Gastroesophageal sphincter (tissue), 4 donors: Measurements from ENCODE around the gene ARHGAP28. TPM values are rescaled to one million over a fixed set of nuclear protein-coding genes. Genes with fewer than 3 reads are reported as not detected.

Experiments used
- ATAC-seq: fragments of 150-250 bp; one replicate; pipeline ENCODE4 v1.9.1; 2016; ENCODE audit warnings: mild to moderate bottlenecking, moderate library complexity
- H3K27ac ChIP-seq, 4 donors: fragments of 200-600 bp; sonication (generic) in 3 of 4; 1 replicate in 3 of 4; 2 replicates in 1 of 4; pipeline ENCODE4 v1.5.1; 2016 to 2019
- H3K27me3 ChIP-seq: fragments of 200-600 bp; sonication (generic); one replicate; pipeline ENCODE4 v1.5.1; 2019
- H3K36me3 ChIP-seq, 2 donors: fragments of 200-600 bp; sonication (generic); one replicate each; pipeline ENCODE4 v1.5.1; 2019; ENCODE audit warnings: control low read depth in 1 of 2
- H3K4me1 ChIP-seq, 3 donors: fragments of 200-600 bp; sonication (generic); 1 replicate in 2 of 3; 2 replicates in 1 of 3; pipeline ENCODE4 v1.5.1; 2016 to 2019; ENCODE audit warnings: control low read depth in 2 of 3
- H3K4me3 ChIP-seq, 2 donors: fragments of 200-600 bp; sonication (generic); one replicate each; pipeline ENCODE4 v1.5.1; 2019; ENCODE audit warnings: mild to moderate bottlenecking in 1 of 2, moderate library complexity in 1 of 2
- H3K9me3 ChIP-seq, 3 donors: fragments of 200-600 bp; sonication (generic); one replicate each; pipeline ENCODE4 v1.5.1; 2017 to 2019; ENCODE audit warnings: control low read depth in 2 of 3
- EP300 ChIP-seq: sonication (generic); formaldehyde crosslinking; IDR thresholded peaks from one replicate; pipeline ENCODE4 v1.6.1; 2017; ENCODE audit warnings: antibody characterized with exemption, mild to moderate bottlenecking
- POLR2A ChIP-seq, 2 donors: fragments of 450-650 bp; IDR thresholded peaks; one replicate each; pipeline ENCODE4 v1.6.1; 2017; ENCODE audit warnings: antibody characterized with exemption in 2 of 2, mild to moderate bottlenecking in 2 of 2, moderate library complexity in 1 of 2
- POLR2AphosphoS5 ChIP-seq: sonication (generic); formaldehyde crosslinking; IDR thresholded peaks from one replicate; pipeline ENCODE4 v1.6.1; 2017; ENCODE audit warnings: antibody characterized with exemption
- WGBS, 2 donors: methylation state at CpG; one replicate each; pipeline ENCODE4 v1.1.5; 2018; ENCODE audit warnings: low coverage in 1 of 2; 5-methylcytosine and 5-hydroxymethylcytosine counted together
- total RNA-seq, 4 donors: library from RNA; depleted of rRNA; stranded (reverse); fragments of >200 nt; gene quantifications; one replicate each; pipeline ENCODE4 v1.1.0, GENCODE V29; 2016
- TF ChIP-seq, protein P1 (sequence below), 4 experiments: fragments of 200-600 bp in 2 of 4; fragments of 450-650 bp in 2 of 4; sonication (generic) in 1 of 4; IDR thresholded peaks; one replicate each; pipeline ENCODE4 v1.5.1; 2017 to 2019; ENCODE audit warnings: antibody characterized with exemption in 4 of 4, mild to moderate bottlenecking in 2 of 4, moderate library complexity in 2 of 4

Gene ARHGAP28
- total RNA-seq, 4 donors from 2014 or later, result 0.35 to 1.9 (median 1.1) TPM

DNA sequence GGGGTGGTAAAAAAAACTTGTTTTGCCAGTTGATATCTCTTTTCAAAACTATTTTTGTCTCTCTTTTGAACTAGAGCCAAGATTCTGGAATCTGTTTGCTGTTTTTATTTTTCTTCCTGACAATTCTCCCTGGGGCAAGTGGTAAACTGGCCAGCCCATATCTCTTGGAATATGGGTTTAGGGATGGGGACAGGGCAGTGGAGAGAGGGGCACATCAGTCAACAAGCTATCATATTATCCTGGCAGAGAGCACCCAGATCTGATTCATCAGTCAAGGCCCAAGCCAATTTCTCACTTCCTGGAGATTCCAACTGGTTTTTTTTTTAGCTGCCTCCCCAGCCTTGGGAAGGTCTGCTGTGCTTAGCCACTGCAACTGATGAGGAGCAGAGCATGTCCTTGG is 52.3 kb downstream of the ARHGAP28 start:
- no peaks in the 10 kb centered on the region for H3K36me3 ChIP-seq
- H3K9me3 ChIP-seq, result no peaks in the 10 kb centered on the region
- H3K4me1 ChIP-seq, result peaks cover 0 to 13% (median 0%) of the 10 kb centered on the region in 3 donors
- H3K4me3 ChIP-seq, result no peak overlapping the region
- H3K27ac ChIP-seq, result no peak overlapping the region
- TF ChIP-seq, protein P1, sequence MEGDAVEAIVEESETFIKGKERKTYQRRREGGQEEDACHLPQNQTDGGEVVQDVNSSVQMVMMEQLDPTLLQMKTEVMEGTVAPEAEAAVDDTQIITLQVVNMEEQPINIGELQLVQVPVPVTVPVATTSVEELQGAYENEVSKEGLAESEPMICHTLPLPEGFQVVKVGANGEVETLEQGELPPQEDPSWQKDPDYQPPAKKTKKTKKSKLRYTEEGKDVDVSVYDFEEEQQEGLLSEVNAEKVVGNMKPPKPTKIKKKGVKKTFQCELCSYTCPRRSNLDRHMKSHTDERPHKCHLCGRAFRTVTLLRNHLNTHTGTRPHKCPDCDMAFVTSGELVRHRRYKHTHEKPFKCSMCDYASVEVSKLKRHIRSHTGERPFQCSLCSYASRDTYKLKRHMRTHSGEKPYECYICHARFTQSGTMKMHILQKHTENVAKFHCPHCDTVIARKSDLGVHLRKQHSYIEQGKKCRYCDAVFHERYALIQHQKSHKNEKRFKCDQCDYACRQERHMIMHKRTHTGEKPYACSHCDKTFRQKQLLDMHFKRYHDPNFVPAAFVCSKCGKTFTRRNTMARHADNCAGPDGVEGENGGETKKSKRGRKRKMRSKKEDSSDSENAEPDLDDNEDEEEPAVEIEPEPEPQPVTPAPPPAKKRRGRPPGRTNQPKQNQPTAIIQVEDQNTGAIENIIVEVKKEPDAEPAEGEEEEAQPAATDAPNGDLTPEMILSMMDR (IDR thresholded peaks at IDR 0.05), result no peak
- no peak for TF ChIP-seq POLR2AphosphoS5
- no peak for TF ChIP-seq POLR2A (IDR thresholded peaks at IDR 0.05)
- TF ChIP-seq EP300, result no peak
- ATAC-seq, result no peak
- H3K27me3 ChIP-seq, result no peaks in the 10 kb centered on the region

DNA sequence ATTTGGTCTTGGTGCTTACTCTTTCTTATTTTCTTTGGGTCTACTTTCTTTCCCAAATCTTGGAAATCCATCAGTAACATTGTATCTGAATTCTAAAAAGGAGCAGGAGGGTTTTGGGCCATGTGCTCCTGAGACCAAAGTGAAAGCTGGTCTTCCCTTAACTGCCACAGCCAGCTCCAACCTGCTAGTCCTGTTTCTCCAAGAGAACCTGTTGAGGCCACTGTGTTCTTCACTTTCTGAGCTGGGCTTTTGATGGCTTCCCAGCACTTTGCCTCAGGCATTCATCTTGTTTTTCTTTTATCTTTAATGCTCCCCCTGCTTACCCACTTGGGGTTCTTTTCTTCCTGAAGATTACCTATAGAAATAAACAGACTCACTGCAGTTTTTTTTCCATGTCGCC is 53.3 kb downstream of the ARHGAP28 start:
- Histone ChIP-seq H3K27me3 (no peaks in the 10 kb centered on the region), H3K4me1 (peaks cover 0 to 13% (median 0%) of the 10 kb centered on the region in 3 donors), H3K4me3 (no peak overlapping the region), H3K9me3 (no peaks in the 10 kb centered on the region), H3K27ac (no peak overlapping the region), H3K36me3 (no peaks in the 10 kb centered on the region)
- no peak for TF ChIP-seq POLR2AphosphoS5
- TF ChIP-seq, protein P1 (IDR thresholded peaks at IDR 0.05), result no peak
- TF ChIP-seq POLR2A (IDR thresholded peaks at IDR 0.05), result no peak
- TF ChIP-seq EP300, result no peak
- no peak for ATAC-seq
- 100% methylated on average over 1 of the region's 1 CpG for WGBS, 2 donors

DNA sequence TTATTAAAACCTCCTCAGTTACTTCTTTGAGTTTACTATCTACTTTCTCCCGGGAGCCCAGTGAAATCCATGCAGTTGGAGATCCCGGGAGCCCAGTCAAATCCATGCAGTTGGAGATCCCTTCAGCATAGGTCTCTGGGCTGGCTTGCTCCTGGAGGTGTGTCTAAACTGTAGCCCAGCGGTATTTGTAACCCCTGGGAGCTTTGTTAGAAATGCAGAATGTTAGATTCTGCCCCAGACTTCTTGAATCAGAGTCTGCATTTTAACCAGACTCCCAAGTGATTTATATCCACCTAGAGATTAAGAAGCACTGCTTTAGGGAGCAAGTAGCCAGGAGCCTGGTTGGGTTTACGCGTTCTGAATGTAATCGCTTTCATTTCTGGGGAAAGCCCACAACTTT is 54.5 kb downstream of the ARHGAP28 start:
- TF ChIP-seq POLR2AphosphoS5, result no peak
- no peak for TF ChIP-seq EP300
- TF ChIP-seq POLR2A (IDR thresholded peaks at IDR 0.05), result no peak
- TF ChIP-seq, protein P1 (IDR thresholded peaks at IDR 0.05), result no peak
- 63% methylated on average over 6 of the region's 6 CpGs; no CpG with 5 or more reads in 1 of the 2 donors for WGBS, 2 donors
- Histone ChIP-seq H3K4me3 (no peak overlapping the region), H3K36me3 (no peaks in the 10 kb centered on the region), H3K27me3 (no peaks in the 10 kb centered on the region), H3K4me1 (peaks cover 0 to 13% (median 0%) of the 10 kb centered on the region in 3 donors), H3K27ac (no peak overlapping the region), H3K9me3 (no peaks in the 10 kb centered on the region)
- no peak for ATAC-seq

DNA sequence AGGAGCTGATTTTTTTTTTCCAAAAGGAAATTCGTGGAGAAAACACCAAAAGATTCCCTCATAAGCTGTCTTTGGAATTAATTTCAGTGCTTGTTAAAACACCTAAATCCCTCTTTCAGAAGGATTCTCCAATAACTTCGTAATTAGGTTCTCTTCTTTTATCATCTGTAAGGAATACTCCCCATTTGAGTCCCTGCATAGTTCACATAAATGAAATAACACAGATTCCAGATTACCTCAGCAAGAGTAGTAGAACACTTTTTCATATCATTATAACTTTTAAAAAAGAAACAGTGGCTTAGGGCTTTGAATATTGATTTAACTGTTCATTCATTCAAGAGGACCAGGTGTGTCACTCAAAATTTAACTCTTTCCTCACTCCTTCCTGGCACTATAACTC is 55.5 kb downstream of the ARHGAP28 start:
- Histone ChIP-seq H3K27me3 (no peaks in the 10 kb centered on the region), H3K27ac (no peak overlapping the region), H3K36me3 (no peaks in the 10 kb centered on the region), H3K9me3 (no peaks in the 10 kb centered on the region), H3K4me1 (peaks cover 0 to 13% (median 0%) of the 10 kb centered on the region in 3 donors), H3K4me3 (no peak overlapping the region)
- no peak for TF ChIP-seq POLR2A (IDR thresholded peaks at IDR 0.05)
- no peak for TF ChIP-seq EP300
- TF ChIP-seq, protein P1 (IDR thresholded peaks at IDR 0.05), result no peak
- TF ChIP-seq POLR2AphosphoS5, result no peak
- ATAC-seq, result no peak
- WGBS, 2 donors, result 36 to 58% methylated on average over 2 of the region's 2 CpGs

DNA sequence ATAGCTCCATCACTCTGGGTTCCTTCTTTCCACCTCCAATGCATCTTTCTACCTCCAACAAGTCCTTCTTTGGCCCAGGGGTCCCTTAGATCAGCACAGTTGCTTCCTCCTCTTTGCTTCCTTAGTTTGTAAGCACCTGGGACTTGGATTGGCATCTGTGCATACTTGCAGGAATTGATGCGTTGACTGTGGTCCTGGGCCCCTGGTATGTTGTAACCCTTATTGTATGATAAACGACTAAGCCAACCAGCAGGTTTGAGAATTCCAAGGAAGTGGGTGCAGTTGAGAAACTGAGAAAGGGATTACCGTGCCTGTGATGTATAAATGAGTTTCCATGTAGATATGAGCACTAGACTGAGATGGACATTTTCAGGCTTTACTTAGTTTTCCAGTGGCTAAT is 55.9 kb downstream of the ARHGAP28 start:
- H3K4me1 ChIP-seq, result peaks cover 0 to 13% (median 0%) of the 10 kb centered on the region in 3 donors
- WGBS, 2 donors, result 87 to 90% methylated on average over 2 of the region's 3 CpGs
- no peak overlapping the region for H3K27ac ChIP-seq
- H3K27me3 ChIP-seq, result no peaks in the 10 kb centered on the region
- no peak overlapping the region for H3K4me3 ChIP-seq
- H3K9me3 ChIP-seq, result no peaks in the 10 kb centered on the region
- no peak for ATAC-seq
- H3K36me3 ChIP-seq, result no peaks in the 10 kb centered on the region
- TF ChIP-seq, protein P1 (IDR thresholded peaks at IDR 0.05), result no peak
- TF ChIP-seq EP300 (no peak), POLR2AphosphoS5 (no peak), POLR2A (IDR thresholded peaks at IDR 0.05) (no peak)
